Erythroblast (primary cell): ENCODE data around the gene VASH2.

ENCODE experiments used
- GATA1 ChIP-seq: IDR thresholded peaks from 2 replicates; pipeline ENCODE4 v1.6.1; 2011; ENCODE audit warnings: low read depth, mild to moderate bottlenecking, control low read depth, low read length, moderate library complexity
- POLR2A ChIP-seq: IDR thresholded peaks from 2 replicates; pipeline ENCODE4 v1.6.1; 2011; ENCODE audit warnings: mild to moderate bottlenecking, low read length

GRCh38 chr1:212973426-212973825 lies 23.1 kb downstream of the VASH2 start:
- TF ChIP-seq POLR2A (no peak), GATA1 (no peak)
